ENCODE measurements around the gene GGCT. TPM values are rescaled to one million over a fixed set of nuclear protein-coding genes. Genes with fewer than 3 reads are reported as not detected.
"Not testable (repeated sequence)": the region's sequence is repeated elsewhere in the genome, so short reads cannot be mapped to it uniquely, and the experiment has no call there.

Gene GGCT
- polyA plus RNA-seq, 1 donor (not counting 4 experiments of a cell fraction or from before 2014, with no cell fraction given) = 59.8 TPM

GRCh38 chr7:30487371-30487770 lies 17.3 kb downstream of the GGCT start:
- no peak for FAIRE-seq
- Histone ChIP-seq H3K9me1 (ENCODE audit: control insufficient read depth, extremely low read depth, insufficient read depth, low read length) (no peaks in the 10 kb centered on the region), H3K27ac (ENCODE audit: control insufficient read depth, insufficient read depth, low read length) (no peak overlapping the region), H4K20me1 (ENCODE audit: control insufficient read depth, extremely low read depth, insufficient read depth, low read length) (no peaks in the 10 kb centered on the region), H3K4me3 (ENCODE audit: control insufficient read depth in 2 of 3, extremely low read depth in 1 of 3, insufficient read depth in 2 of 3, low read depth in 1 of 3, low read length in 3 of 3) (no peak overlapping the region), H2AFZ (ENCODE audit: control insufficient read depth, low read length) (no peak overlapping the region), H3K27me3 (ENCODE audit: control insufficient read depth, extremely low read depth, insufficient read depth, low read length) (no peaks in the 10 kb centered on the region), H3K4me1 (ENCODE audit: control insufficient read depth, extremely low read depth, insufficient read depth, low read length) (no peaks in the 10 kb centered on the region), H3K79me2 (ENCODE audit: control insufficient read depth, insufficient read depth, low read length) (no peaks in the 10 kb centered on the region), H3K36me3 (ENCODE audit: control insufficient read depth in 2 of 2, extremely low read depth in 1 of 2, insufficient read depth in 2 of 2, low read length in 2 of 2) (no peaks in the 10 kb centered on the region), H3K9ac (ENCODE audit: control insufficient read depth, extremely low read depth, insufficient read depth, low read length) (no peak overlapping the region), H3K4me2 (ENCODE audit: control insufficient read depth, extremely low read depth, insufficient read depth, low read depth, low read length) (no peak overlapping the region), H3K9me3 (ENCODE audit: control insufficient read depth, low read depth, low read length) (no peaks in the 10 kb centered on the region)
- TF ChIP-seq EZH2 (IDR thresholded peaks at IDR 0.05; ENCODE audit: low read length) (no peak), CTCF (optimal IDR thresholded peaks at IDR 0.05 in 1 of 3, IDR thresholded peaks at IDR 0.05 in 1 of 3, conservative IDR thresholded peaks at IDR 0.05 in 1 of 3; ENCODE audit: extremely low read depth in 1 of 3, insufficient read depth in 2 of 3, low read length in 3 of 3) (no peak)
- no peak for DNase-seq (ENCODE audit: low read depth, low spot score)
- dilution Hi-C loops (cut with MboI; ENCODE audit: extremely low pct_ligation_motif_present, low sequenced_read_pairs) = no loop called here

GRCh38 chr7:30485667-30486066 lies 19.0 kb downstream of the GGCT start:
- no peaks in the 10 kb centered on the region for H3K27me3 ChIP-seq (ENCODE audit: control insufficient read depth, extremely low read depth, insufficient read depth, low read length)
- FAIRE-seq = no peak
- H2AFZ ChIP-seq (ENCODE audit: control insufficient read depth, low read length) = no peak overlapping the region
- TF ChIP-seq EZH2 (IDR thresholded peaks at IDR 0.05; ENCODE audit: low read length) = no peak
- TF ChIP-seq CTCF (optimal IDR thresholded peaks at IDR 0.05 in 1 of 3, IDR thresholded peaks at IDR 0.05 in 1 of 3, conservative IDR thresholded peaks at IDR 0.05 in 1 of 3; ENCODE audit: extremely low read depth in 1 of 3, insufficient read depth in 2 of 3, low read length in 3 of 3) = no peak
- H3K4me3 ChIP-seq (ENCODE audit: control insufficient read depth in 2 of 3, extremely low read depth in 1 of 3, insufficient read depth in 2 of 3, low read depth in 1 of 3, low read length in 3 of 3) = no peak overlapping the region
- dilution Hi-C loops (cut with MboI; ENCODE audit: extremely low pct_ligation_motif_present, low sequenced_read_pairs) = no loop called here
- no peaks in the 10 kb centered on the region for H4K20me1 ChIP-seq (ENCODE audit: control insufficient read depth, extremely low read depth, insufficient read depth, low read length)
- H3K27ac ChIP-seq (ENCODE audit: control insufficient read depth, insufficient read depth, low read length) = no peak overlapping the region
- no peaks in the 10 kb centered on the region for H3K4me1 ChIP-seq (ENCODE audit: control insufficient read depth, extremely low read depth, insufficient read depth, low read length)
- no peak for DNase-seq (ENCODE audit: low read depth, low spot score)
- H3K79me2 ChIP-seq (ENCODE audit: control insufficient read depth, insufficient read depth, low read length) = no peaks in the 10 kb centered on the region
- H3K9me3 ChIP-seq (ENCODE audit: control insufficient read depth, low read depth, low read length) = no peaks in the 10 kb centered on the region
- H3K9me1 ChIP-seq (ENCODE audit: control insufficient read depth, extremely low read depth, insufficient read depth, low read length) = no peaks in the 10 kb centered on the region
- H3K4me2 ChIP-seq (ENCODE audit: control insufficient read depth, extremely low read depth, insufficient read depth, low read depth, low read length) = no peak overlapping the region
- H3K36me3 ChIP-seq (ENCODE audit: control insufficient read depth in 2 of 2, extremely low read depth in 1 of 2, insufficient read depth in 2 of 2, low read length in 2 of 2) = no peaks in the 10 kb centered on the region
- H3K9ac ChIP-seq (ENCODE audit: control insufficient read depth, extremely low read depth, insufficient read depth, low read length) = no peak overlapping the region

GRCh38 chr7:30481416-30481815 lies 23.2 kb downstream of the GGCT start:
- H3K27me3 ChIP-seq (ENCODE audit: control insufficient read depth, extremely low read depth, insufficient read depth, low read length); H3K9me1 ChIP-seq (ENCODE audit: control insufficient read depth, extremely low read depth, insufficient read depth, low read length); DNase-seq (ENCODE audit: low read depth, low spot score); dilution Hi-C loops (cut with MboI; ENCODE audit: extremely low pct_ligation_motif_present, low sequenced_read_pairs); H3K4me1 ChIP-seq (ENCODE audit: control insufficient read depth, extremely low read depth, insufficient read depth, low read length); H4K20me1 ChIP-seq (ENCODE audit: control insufficient read depth, extremely low read depth, insufficient read depth, low read length); H3K27ac ChIP-seq (ENCODE audit: control insufficient read depth, insufficient read depth, low read length); H3K9me3 ChIP-seq (ENCODE audit: control insufficient read depth, low read depth, low read length); H3K36me3 ChIP-seq (ENCODE audit: control insufficient read depth in 2 of 2, extremely low read depth in 1 of 2, insufficient read depth in 2 of 2, low read length in 2 of 2); H2AFZ ChIP-seq (ENCODE audit: control insufficient read depth, low read length); H3K4me2 ChIP-seq (ENCODE audit: control insufficient read depth, extremely low read depth, insufficient read depth, low read depth, low read length); H3K4me3 ChIP-seq (ENCODE audit: control insufficient read depth in 2 of 3, extremely low read depth in 1 of 3, insufficient read depth in 2 of 3, low read depth in 1 of 3, low read length in 3 of 3); FAIRE-seq; H3K9ac ChIP-seq (ENCODE audit: control insufficient read depth, extremely low read depth, insufficient read depth, low read length); H3K79me2 ChIP-seq (ENCODE audit: control insufficient read depth, insufficient read depth, low read length): not testable (repeated sequence)
